Loucy (cell line): Measurements from ENCODE around the gene ABLIM1.

Experiments used
- H2AFZ ChIP-seq: fragments of 200-600 bp; sonication (generic); 2 replicates; pipeline ENCODE4 v1.6.0; 2016; ENCODE audit warnings: antibody characterized with exemption, mild to moderate bottlenecking, low read length, moderate library complexity
- H3F3A ChIP-seq: fragments of 200-600 bp; 2 replicates; pipeline ENCODE4 v1.6.0; 2016; ENCODE audit warnings: antibody characterized with exemption, low read depth, mild to moderate bottlenecking
- H3K27me3 ChIP-seq: fragments of 200-600 bp; sonication (generic); 2 replicates; pipeline ENCODE4 v1.6.1; 2014; ENCODE audit warnings: low read length, mild to moderate bottlenecking; ENCODE audit not compliant: insufficient read depth, poor library complexity, severe bottlenecking
- H3K36me3 ChIP-seq: fragments of 200-600 bp; sonication (generic); 2 replicates; pipeline ENCODE4 v1.6.1; 2016; ENCODE audit warnings: low read length; ENCODE audit not compliant: insufficient read depth
- H3K4me1 ChIP-seq: fragments of 200-600 bp; sonication (generic); 2 replicates; pipeline ENCODE4 v1.5.1; 2014; ENCODE audit warnings: low read length, mild to moderate bottlenecking; ENCODE audit not compliant: insufficient read depth, poor library complexity, severe bottlenecking
- H3K4me2 ChIP-seq: fragments of 200-600 bp; sonication (generic); 2 replicates; pipeline ENCODE4 v1.6.0; 2014; ENCODE audit warnings: antibody characterized with exemption, low read length, low read depth, mild to moderate bottlenecking; ENCODE audit not compliant: poor library complexity, severe bottlenecking
- H3K4me3 ChIP-seq: fragments of 200-600 bp; sonication (generic); 2 replicates; pipeline ENCODE4 v1.5.1; 2014; ENCODE audit warnings: low read length, mild to moderate bottlenecking, mixed read lengths; ENCODE audit not compliant: poor library complexity, severe bottlenecking
- H3K79me2 ChIP-seq: fragments of 200-600 bp; sonication (generic); 2 replicates; pipeline ENCODE4 v1.6.1; 2014; ENCODE audit warnings: low read length; ENCODE audit not compliant: insufficient read depth
- H3K9ac ChIP-seq: fragments of 200-600 bp; sonication (generic); 2 replicates; pipeline ENCODE4 v1.6.0; 2014; ENCODE audit warnings: mild to moderate bottlenecking, low read depth, low read length, moderate library complexity; ENCODE audit not compliant: poor library complexity, severe bottlenecking
- H3K9me2 ChIP-seq: fragments of 200-600 bp; sonication (generic); replicated peaks from 2 replicates; pipeline ENCODE4 v1.6.1; 2016; ENCODE audit warnings: low read depth, low read length, mixed read lengths
- H3K9me3 ChIP-seq: fragments of 200-600 bp; sonication (generic); 2 replicates; pipeline ENCODE4 v1.6.1; 2014; ENCODE audit warnings: mild to moderate bottlenecking, antibody characterized with exemption, low read length, low read depth; ENCODE audit not compliant: insufficient read depth
- H4K20me1 ChIP-seq: fragments of 200-600 bp; sonication (generic); 2 replicates; pipeline ENCODE4 v1.6.0; 2014; ENCODE audit warnings: antibody characterized with exemption, low read length, mild to moderate bottlenecking; ENCODE audit not compliant: insufficient read depth, poor library complexity, severe bottlenecking
- EZH2phosphoT487 ChIP-seq: fragments of 200-600 bp; IDR thresholded peaks from 2 replicates; pipeline ENCODE4 v1.6.1; 2018; ENCODE audit warnings: antibody characterized with exemption, mild to moderate bottlenecking, moderate library complexity, borderline replicate concordance
- TF ChIP-seq, protein P1 (sequence below): fragments of 200-600 bp; sonication (generic); conservative IDR thresholded peaks from 2 replicates; pipeline ENCODE4 v1.5.1; 2014; ENCODE audit warnings: mild to moderate bottlenecking, antibody characterized with exemption, low read length

The ABLIM1 gene

DNA sequence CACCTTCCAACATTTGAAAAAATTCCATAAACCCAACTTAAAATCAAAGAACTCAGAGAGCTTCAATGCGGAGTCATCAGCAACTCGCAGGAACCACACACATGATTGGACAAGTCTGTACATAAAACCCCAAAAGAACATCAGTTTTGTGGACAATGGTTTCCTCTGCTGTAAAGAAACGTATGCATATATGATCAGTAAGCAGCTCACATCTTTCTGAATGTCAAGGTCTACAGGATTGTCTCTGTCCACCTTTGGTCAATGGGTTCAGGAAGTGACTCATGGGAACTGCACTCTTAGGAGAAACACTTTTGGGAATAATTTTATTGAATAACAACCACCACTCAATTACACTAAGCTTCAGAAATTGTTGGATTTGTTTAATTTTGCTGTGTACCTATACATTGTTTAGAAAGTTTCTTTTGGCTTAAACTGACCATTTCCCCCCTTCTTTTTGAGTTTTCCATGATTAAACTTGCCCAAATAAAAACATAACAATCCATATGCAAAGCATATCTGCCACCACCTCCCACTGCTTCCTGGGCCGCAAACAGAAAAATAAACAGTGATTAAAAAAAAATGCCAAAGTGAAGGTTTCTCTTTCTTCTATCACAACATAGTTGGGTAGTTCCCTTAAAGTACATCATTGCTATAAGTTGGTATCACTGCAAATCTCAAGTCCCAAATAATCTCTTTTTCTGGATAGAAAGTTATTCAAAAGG, 226.5 kb downstream of the ABLIM1 start:
- Histone ChIP-seq H2AFZ (no peak overlapping the region), H3K36me3 (peaks cover 44% of the 10 kb centered on the region; the same call in 1 of the 2 replicates), H3F3A (no peaks in the 10 kb centered on the region; the same call in 1 of the 2 replicates), H3K9me2 (no peaks in the 10 kb centered on the region), H3K4me2 (no peak overlapping the region), H3K4me3 (no peak overlapping the region), H3K4me1 (no peaks in the 10 kb centered on the region), H3K9ac (no peak overlapping the region), H3K27me3 (no peaks in the 10 kb centered on the region), H4K20me1 (no peaks in the 10 kb centered on the region), H3K79me2 (no peaks in the 10 kb centered on the region), H3K9me3 (no peaks in the 10 kb centered on the region)
- TF ChIP-seq EZH2phosphoT487 = no peak
- TF ChIP-seq, protein P1, sequence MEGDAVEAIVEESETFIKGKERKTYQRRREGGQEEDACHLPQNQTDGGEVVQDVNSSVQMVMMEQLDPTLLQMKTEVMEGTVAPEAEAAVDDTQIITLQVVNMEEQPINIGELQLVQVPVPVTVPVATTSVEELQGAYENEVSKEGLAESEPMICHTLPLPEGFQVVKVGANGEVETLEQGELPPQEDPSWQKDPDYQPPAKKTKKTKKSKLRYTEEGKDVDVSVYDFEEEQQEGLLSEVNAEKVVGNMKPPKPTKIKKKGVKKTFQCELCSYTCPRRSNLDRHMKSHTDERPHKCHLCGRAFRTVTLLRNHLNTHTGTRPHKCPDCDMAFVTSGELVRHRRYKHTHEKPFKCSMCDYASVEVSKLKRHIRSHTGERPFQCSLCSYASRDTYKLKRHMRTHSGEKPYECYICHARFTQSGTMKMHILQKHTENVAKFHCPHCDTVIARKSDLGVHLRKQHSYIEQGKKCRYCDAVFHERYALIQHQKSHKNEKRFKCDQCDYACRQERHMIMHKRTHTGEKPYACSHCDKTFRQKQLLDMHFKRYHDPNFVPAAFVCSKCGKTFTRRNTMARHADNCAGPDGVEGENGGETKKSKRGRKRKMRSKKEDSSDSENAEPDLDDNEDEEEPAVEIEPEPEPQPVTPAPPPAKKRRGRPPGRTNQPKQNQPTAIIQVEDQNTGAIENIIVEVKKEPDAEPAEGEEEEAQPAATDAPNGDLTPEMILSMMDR = no peak

DNA sequence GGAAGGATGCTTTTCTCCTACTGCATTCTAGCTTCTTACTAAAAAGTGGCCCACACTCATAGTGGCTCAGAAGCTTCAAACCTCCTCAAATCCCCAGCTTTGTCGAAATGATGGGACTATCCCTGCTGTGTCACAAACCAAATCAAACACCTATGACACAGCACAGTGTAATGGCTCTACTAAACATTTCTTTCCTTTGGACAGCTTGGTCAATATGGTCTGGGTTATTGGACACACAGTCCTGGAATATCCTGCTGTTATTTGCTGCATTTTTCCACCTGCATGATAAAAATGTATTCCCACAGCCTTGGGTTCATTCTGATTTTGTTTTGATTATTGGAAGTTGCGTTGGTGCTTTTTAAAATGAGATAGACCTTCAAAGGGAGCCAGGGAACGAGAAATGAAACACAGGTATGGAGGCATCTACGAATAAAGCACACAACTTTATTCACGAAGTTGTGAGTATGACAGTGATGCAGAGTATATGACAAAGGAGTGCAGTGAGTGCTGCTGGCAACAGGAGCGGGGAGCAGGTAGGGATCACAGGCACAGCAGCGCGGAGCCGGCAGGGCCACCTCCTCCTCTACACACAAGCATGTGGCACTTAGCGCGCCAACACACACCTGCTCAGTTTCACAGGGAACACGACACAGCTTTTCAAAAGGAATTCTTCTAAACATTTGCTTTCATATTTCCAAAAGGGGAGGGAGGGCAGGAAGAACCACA, 227.2 kb downstream of the ABLIM1 start:
- Histone ChIP-seq H3K9me2 (no peaks in the 10 kb centered on the region), H4K20me1 (no peaks in the 10 kb centered on the region), H3K4me3 (no peak overlapping the region), H3K27me3 (no peaks in the 10 kb centered on the region), H3K4me1 (no peaks in the 10 kb centered on the region), H3K9me3 (no peaks in the 10 kb centered on the region), H3K36me3 (peaks cover 37% of the 10 kb centered on the region; the same call in 1 of the 2 replicates), H3K79me2 (no peaks in the 10 kb centered on the region), H3F3A (no peaks in the 10 kb centered on the region; the same call in 1 of the 2 replicates), H2AFZ (no peak overlapping the region), H3K4me2 (no peak overlapping the region), H3K9ac (no peak overlapping the region)
- TF ChIP-seq EZH2phosphoT487 = no peak
- TF ChIP-seq, protein P1 = no peak

DNA sequence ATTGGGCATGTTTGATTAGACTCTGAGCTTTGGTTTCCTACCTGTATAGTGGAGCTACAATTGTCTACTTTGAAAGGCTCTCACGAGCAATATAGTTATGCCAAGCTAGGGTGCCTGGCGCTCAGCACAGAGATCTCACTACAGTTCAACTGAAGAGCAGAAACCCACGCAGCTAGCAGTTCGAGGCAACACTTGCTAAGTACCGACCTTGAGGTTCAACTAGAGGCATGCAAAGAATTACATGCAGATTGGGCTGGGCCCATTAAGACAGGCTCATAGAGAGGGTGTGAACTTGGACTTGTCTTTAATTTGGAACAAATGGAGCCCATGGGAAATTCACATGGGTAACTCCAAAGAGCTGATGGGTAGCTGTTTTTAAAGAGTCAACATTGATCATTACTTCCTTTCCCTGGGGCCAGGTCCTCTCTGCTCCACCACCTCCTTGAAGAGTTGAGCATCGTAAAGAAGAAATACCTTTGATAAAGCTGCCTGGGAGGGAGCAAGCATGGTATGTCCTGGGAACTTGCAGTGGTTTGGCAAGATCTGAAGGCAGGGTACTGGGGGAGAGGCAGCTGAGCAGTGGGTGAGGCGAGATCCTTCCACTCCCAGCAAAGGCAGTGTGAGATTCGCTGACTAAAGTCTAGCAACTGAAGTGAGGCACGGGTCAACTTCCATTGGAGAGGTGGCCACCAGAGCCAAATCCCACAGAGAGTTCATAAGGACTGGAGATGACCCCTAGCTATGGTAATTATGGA, 228.3 kb downstream of the ABLIM1 start:
- H3K4me2 ChIP-seq = no peak overlapping the region
- H3F3A ChIP-seq = no peaks in the 10 kb centered on the region; the same call in 1 of the 2 replicates
- H3K79me2 ChIP-seq = no peaks in the 10 kb centered on the region
- H3K9me2 ChIP-seq = no peaks in the 10 kb centered on the region
- H3K36me3 ChIP-seq = peaks cover 27% of the 10 kb centered on the region; the same call in 1 of the 2 replicates
- no peak overlapping the region for H2AFZ ChIP-seq
- H3K9me3 ChIP-seq = no peaks in the 10 kb centered on the region
- TF ChIP-seq, protein P1 = no peak
- TF ChIP-seq EZH2phosphoT487 = no peak
- H4K20me1 ChIP-seq = no peaks in the 10 kb centered on the region
- H3K4me3 ChIP-seq = no peak overlapping the region
- H3K9ac ChIP-seq = no peak overlapping the region
- H3K27me3 ChIP-seq = no peaks in the 10 kb centered on the region
- H3K4me1 ChIP-seq = no peaks in the 10 kb centered on the region
